GM20431 (cell line): ENCODE data around the gene ECE2.

Experiments used
- in situ Hi-C: fragments of 300-500 bp; cut with MseI, MboI; formaldehyde crosslinking; loops from one replicate; pipeline ENCODE4 v1.15.0; 2020; ENCODE audit warnings: low sequenced_read_pairs; ENCODE audit not compliant: unreplicated experiment

Gene ECE2

GRCh38 chr3:184275961-184276910 is at the start of gene ECE2:
TSS of gene ECE2 (plus strand) at chr3:184276022. CDS start at chr3:184276154, 132 bp downstream.
- in situ Hi-C loops: no loop called here

DNA sequence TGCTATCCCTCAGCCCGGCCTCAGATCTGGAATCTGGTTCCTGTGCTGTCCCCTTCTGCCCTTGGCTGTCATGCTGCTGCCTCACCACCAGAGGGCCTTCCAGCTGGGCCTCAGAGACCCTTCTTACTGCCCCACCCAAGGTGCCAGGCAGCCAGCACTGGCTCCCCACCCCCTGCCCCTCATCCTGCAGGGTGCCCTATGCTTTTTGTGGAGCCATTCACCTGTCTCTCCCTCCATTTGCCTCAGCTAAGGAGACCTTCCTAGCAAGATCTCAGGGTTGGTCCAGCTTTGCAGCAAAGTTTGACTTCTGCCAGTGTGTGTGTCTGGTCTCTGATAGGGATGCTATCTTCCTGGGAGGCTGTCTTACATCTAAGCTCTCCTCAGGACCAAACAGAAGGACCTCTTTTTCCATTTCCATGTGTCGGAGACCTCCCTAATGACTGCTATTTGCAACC is 48.3 kb upstream of the ECE2 start:
- in situ Hi-C loops: loop anchor here (25.0 kb wide), 1 partner anchor 340 kb away; the partner anchor contains the start of gene PARL

GRCh38 chr3:184228376-184229137 is 47.3 kb upstream of the ECE2 start:
- in situ Hi-C loops: loop anchor here (25.0 kb wide), 1 partner anchor 341 kb away; the partner anchor contains the start of gene PARL

- in situ Hi-C loops: loop anchor here (25.0 kb wide), 1 partner anchor 342 kb away; the partner anchor contains the start of gene PARL
Measured at GRCh38 chr3:184229394-184230080, 46.3 kb upstream of the ECE2 start, which contains the start of gene VWA5B2. TSS of gene VWA5B2 (plus strand) at chr3:184229585. CDS start at chr3:184230529, 944 bp downstream.

DNA sequence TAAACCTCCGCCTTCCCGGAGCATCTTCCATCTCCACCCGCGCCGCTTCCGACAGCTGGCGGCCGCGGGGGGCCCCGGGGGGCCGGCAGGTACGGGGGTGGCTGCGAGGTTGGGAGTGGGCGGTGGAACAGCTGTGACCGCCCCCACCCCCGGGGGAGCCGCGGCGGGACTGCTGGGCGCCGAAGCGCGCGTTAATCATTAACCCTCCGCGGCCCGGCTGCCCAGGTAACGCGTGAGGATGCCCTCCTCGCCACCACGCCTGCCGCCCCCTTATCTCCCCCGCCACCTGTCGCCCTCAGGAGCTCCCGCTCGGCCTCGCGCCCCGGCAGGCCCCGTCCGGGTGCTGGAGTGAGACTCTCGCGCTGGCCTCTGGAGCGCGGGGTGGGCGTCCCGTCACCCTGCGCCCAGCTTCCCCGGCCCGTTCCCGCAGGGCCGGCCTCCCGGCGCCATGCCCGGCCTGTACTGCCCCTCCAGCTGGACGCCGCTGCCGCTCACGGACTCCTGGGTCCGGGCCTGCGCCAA is 45.7 kb upstream of the ECE2 start:
- in situ Hi-C loops: loop anchor here (25.0 kb wide), 1 partner anchor 343 kb away; the partner anchor contains the start of gene PARL

- in situ Hi-C loops: loop anchor here (25.0 kb wide), 1 partner anchor 344 kb away; the partner anchor contains the start of gene PARL
Measured at GRCh38 chr3:184230603-184231528, 45.0 kb upstream of the ECE2 start.

GRCh38 chr3:184231671-184232070 is 44.2 kb upstream of the ECE2 start:
- in situ Hi-C loops: loop anchor here (25.0 kb wide), 1 partner anchor 344 kb away; the partner anchor contains the start of gene PARL

GRCh38 chr3:184233127-184233843 is 42.5 kb upstream of the ECE2 start:
- in situ Hi-C loops: loop anchor here (25.0 kb wide), 1 partner anchor 346 kb away; the partner anchor contains the start of gene PARL

- in situ Hi-C loops: loop anchor here (25.0 kb wide), 1 partner anchor 347 kb away; the partner anchor contains the start of gene PARL
Measured at GRCh38 chr3:184234224-184234623, 41.6 kb upstream of the ECE2 start.

DNA sequence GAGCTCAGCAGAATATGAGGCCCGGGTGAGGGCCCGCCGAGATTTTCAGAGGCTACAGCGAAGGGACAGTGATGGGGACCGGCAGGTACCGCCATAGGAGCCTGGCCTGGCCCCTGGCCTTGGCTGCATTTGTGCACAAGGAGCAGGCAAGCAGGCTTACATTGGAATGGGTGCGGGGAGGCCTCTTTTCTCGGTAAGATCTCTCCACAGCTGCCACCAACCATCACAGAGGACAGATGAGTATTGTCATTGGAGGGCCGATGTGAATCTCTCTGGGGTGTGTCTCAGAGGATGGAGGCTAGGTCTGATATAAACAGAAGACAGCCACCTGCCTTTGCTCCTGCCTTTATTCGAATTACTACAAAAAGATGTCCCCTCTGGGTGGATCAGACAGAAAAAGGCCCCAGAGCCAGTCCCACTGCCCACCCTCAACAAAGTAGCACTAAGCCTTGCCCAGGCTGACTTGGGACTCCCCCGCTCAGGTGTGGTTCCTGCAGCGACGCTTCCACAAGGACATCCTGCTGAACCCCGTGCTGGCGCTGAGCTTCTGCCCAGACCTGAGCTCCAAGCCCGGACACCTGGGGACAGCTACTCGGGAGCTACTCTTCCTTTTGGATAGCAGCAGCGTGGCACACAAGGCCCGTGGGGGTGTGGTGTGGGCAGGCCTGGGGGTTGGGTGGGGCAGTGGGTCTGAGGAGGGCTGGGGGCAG is 41.0 kb upstream of the ECE2 start:
- in situ Hi-C loops: loop anchor here (25.0 kb wide), 1 partner anchor 348 kb away; the partner anchor contains the start of gene PARL

DNA sequence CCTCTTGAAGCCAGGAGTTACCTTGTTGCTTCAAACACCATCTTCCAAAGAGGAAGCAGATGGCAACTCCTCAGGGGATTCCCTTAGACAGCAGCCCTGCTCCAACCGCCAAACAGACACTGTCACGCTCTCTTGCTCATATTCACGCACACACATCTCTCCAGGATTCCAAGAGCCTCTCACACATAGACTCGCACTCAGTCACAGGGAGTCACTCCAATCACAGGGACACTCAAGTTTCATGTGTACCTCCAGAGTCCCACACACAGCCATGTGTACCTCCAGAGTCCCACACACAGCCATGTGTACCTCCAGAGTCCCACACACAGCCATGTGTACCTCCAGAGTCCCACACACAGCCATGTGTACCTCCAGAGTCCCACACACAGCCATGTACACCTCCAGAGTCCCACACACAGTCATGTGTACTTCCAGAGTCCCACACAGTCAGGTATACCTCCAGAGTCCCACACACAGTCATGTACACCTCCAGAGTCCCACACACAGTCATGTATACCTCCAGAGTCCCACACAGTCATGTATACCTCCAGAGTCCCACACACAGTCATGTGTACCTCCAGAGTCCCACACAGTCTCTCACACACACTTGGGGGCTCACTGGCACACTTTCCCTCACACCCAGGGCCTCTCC is 40.3 kb upstream of the ECE2 start:
- in situ Hi-C loops: loop anchor here (25.0 kb wide), 1 partner anchor 348 kb away; the partner anchor contains the start of gene PARL

DNA sequence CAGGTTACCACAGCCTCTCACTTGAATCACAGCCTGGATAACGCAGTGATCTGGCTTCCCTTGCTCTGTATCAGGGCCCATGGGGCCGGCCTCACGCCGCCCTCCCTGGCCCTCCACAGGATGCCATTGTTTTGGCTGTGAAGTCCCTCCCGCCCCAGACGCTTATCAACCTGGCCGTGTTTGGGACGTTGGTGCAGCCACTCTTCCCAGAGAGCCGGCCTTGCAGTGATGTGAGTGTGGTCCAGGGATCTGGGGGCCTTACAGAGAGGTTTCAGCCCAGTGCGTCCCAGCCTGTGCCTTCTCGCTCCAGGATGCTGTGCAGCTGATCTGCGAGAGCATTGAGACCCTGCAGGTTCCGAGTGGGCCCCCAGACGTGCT is 39.8 kb upstream of the ECE2 start:
- in situ Hi-C loops: loop anchor here (25.0 kb wide), 1 partner anchor 349 kb away; the partner anchor contains the start of gene PARL

DNA sequence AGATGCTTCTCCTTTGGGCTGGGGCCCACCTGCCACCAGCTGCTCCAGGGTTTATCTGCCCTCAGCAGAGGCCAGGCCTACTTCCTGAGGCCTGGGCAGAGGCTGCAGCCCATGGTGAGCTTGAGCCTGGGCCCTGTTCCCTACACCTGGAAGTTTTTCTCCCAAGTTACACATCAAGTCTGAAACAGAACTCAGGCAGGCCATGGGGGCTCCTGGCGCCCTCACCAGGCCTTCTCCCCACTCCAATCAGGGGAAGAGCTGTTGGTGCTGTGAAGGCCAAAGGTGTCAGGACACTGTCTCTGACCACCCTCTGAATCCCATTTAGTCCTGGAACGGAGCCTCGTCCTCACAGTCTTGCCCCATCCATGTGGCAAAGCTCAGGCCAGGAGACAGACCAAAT is 39.2 kb upstream of the ECE2 start:
- in situ Hi-C loops: loop anchor here (25.0 kb wide), 1 partner anchor 349 kb away; the partner anchor contains the start of gene PARL

DNA sequence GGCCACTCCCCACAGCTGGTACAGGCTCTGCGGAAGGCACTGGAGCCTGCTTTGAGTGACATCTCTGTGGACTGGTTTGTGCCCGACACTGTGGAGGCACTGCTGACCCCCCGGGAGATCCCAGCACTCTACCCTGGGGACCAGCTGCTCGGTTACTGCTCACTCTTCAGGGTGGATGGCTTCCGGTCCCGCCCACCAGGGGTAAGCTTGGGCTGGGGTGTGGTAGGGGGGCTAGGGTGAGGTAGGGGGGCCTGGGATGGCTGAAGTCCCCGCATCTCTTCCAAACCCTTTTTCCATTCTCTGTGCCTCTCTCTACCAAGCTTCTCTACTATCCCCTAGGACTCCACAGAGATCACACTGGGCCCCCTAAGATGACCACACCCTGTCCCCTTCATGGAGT is 38.6 kb upstream of the ECE2 start:
- in situ Hi-C loops: loop anchor here (25.0 kb wide), 1 partner anchor 350 kb away; the partner anchor contains the start of gene PARL

- in situ Hi-C loops: loop anchor here (25.0 kb wide), 1 partner anchor 351 kb away; the partner anchor contains the start of gene PARL
Measured at GRCh38 chr3:184237807-184238206, 38.0 kb upstream of the ECE2 start.

DNA sequence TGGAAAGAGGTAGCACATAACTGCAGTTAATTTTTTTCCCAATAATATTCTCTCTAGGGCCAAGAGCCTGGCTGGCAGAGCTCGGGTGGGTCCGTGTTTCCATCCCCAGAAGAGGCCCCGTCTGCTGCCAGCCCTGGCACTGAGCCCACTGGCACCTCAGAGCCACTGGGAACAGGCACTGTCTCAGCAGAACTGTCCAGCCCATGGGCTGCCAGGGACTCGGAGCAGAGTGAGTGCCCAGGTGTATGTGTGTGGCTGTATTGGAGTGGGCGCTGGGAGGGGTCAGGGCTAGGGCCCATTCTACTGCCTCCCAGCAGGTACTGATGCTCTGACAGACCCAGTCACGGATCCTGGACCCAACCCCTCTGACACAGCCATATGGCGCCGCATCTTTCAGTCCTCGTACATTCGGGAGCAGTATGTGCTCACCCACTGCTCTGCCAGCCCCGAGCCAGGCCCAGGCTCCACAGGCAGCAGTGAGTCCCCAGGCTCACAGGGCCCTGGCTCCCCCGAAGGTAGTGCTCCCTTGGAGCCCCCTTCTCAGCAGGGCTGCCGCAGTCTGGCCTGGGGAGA is 37.5 kb upstream of the ECE2 start:
- in situ Hi-C loops: loop anchor here (25.0 kb wide), 1 partner anchor 351 kb away; the partner anchor contains the start of gene PARL
